ENCODE results near the gene PTK6.
"Not testable (repeated sequence)": the region's sequence is repeated elsewhere in the genome, so short reads cannot be mapped to it uniquely, and the experiment has no call there.

PTK6 gene

DNA sequence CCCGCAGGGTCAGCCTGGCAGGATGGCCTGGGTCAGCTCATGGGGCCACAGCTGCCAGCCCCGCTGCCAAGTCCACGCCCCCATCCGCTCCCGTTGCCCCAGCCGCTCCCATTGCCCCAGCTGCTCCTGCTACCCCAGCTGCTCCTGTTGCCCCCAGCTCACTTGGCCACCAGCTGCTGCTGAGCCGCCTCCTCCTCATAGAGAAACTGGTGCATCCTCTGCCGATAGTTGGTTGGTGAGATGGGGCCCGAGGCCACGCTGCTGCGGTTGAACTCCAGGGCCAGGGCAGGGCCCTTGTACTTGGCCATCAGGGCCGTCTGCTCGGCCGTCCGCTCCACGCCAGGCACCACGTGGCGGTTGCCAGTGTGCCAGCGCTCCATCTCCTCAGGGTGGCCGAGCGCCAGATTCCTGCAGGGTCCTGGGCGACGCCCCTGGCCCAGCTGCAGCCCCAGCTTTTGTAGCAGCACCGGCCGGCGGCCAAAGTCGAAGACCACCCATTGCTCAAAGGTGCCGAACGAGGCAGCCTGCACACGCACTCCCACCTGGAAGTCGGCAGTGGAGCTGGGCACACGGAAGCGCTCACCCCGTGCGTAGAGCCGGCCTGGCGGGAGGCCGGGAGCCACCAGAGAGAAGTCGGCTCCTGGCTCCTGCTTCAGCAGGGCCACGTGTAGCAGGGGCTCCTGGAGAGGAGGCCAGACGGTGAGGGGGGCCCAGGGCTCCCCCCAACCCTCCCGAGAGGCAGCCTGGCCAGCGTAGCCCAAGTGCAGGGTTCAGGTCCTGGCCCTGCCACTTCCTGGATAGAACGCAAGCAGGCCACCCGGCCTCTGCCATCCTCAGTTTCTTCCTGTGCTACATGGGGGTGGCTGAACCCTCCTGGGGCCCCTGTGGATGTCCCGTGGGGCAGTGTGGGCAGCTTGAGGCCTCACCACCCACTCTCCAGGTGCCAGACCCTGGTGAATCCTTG is 32.1 kb upstream of the PTK6 start:
- DNase-seq (ENCODE audit: low read depth) = no peak

DNA sequence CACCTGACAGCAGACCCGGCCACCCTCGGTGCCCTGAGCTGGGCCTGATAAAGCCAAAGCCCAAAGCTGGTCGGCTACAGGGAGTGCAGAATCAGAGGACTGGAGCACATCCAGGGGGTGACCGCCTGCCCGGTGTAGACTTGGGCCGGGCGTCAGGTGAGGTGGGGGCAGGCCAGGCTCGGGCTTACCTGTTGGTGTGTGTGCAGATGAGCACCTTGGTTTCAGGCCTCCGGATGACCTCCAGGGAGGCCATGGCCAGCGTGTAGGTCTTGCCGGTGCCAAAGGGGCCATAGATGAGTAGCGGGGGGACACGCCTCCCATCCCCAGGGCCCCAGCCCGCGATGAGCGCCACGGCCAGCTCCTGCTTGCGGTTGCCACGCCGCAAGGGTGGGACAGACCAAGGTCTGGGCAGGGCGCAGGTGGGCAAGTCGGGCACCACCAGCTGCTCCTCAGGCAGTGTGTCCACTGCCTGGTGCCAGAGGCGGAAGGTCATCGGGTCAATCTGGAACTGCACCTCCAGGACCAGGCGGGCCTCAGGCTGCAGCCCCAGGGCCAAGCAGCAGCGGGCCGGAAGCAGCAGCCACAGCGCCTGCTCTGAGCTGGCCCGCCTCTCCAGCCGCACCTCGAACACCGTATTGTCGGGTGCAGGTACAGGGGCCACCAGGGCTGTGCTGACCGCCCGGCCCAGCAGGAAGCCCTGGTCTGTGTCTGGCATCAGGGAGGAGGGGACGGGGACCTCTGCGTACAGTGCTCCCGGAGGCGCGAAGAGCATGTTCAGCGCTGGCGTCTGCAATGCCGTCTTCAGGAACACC is 31.2 kb upstream of the PTK6 start:
- no peak for DNase-seq (ENCODE audit: low read depth)

DNA sequence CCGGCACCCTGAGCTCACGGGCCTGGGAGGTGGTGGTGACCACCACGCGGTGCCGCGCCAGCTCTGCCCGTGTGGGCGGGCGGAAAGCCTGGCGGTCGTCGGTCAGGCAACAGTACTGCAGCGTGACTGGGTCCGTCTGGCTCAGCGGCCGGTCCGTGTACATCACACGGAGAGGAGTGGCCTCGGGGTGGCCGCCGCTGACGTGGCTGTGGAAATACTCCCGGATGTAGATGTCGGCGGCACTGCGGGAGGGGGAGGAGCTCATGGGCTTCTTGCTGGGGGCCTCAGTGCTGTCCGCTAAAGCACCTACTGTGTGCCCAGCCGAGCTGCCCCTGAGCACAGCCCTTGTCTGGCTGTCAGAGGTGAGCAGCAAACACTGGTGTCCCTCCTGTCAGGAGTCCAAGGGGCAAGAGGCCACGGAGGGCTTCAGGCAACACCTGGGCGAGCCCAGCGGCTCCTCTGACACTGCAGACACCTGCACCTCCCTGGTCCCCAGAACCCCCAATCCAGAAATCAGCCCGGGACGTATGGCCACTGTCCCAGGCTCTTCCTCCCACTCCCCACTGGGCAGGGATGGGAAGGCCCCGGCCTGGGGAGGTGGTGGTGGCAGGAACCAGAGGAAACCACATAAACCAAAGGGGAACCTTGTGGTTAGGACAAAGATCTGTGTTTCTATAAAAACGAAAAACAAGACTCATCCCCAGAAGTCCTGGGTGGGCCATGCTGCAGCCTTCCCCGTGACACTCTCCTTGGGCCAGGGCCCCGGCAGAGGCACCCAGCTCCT is 30.4 kb upstream of the PTK6 start:
- no peak for DNase-seq (ENCODE audit: low read depth)

DNA sequence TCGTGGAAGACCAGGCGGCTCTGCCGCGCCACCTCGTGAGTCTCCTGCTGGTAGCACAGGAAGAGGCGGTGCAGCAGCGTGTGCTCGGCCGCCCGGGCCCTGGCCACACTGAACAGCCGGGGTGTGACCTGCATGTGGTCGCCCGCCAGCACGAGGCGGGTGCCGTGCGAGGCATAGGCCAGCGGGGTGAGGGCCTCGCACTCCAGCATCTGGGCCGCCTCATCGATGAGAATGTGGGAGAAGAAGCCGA is 29.9 kb upstream of the PTK6 start:
- no peak for DNase-seq (ENCODE audit: low read depth)

DNA sequence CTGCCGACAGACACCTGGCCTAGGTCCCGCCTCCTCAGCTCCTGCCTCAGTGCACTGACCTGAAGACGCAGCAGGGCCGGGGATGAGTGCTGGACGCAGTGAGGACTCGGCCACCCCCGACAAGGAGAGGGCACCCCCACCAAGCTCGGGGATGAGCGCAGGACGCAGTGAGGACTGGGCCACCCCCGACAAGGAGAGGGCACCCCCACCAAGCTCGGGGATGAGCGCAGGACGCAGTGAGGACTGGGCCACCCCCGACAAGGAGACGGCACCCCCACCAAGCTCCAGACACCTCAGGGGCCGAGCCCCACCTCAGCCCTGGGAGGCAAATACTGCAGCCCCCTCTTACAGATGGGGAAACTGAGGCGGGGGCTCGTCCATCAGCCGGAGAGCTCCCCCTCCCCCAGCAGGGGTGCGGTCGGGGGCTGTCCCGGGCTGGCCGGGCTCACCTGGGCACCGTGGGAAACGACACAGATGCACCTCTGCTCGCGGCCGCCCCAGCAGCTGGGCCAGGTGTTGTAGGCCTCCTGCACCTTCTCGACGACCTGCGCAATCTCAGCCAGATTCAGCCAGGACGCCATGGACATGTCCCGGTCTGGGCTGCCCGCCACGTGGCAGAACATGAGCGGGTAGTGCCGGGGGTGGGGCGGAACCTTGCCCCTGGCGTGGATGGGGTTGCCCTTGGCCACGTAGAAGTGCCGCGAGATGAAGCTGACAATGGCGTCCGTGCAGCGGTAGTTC is 29.4 kb upstream of the PTK6 start:
- no peak for DNase-seq (ENCODE audit: low read depth)

DNA sequence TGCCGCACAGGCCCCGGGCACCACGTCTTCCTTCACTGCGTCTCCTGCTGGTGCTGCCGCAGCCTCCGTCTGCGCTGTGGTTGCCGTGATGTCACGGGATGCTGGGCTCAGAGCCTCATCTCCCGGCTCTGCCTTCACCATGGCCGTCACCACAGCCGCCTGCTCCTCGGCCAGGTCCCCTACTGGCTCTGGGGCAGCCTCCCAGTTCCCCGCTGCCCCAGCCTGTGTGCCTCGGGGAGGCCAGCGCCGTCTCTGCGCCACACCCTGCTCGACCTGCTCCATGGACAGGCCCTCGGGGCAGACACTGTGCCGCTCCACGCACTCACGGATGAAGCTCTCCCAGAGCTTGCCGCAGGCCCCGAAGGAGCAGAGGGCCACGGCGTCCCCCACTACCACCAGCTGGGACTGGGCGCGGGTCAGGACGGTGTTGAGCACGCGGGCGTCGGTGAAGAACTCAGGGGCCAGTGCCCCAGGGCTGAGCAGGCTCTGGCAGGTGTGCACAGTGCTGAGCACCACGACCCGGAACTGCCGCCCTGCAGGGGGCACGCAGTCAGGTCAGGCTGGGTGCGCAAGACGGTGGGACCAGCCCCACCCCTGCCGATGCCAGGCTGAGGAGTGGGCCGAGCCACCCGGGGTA is 28.6 kb upstream of the PTK6 start:
- DNase-seq (ENCODE audit: low read depth) = no peak

DNA sequence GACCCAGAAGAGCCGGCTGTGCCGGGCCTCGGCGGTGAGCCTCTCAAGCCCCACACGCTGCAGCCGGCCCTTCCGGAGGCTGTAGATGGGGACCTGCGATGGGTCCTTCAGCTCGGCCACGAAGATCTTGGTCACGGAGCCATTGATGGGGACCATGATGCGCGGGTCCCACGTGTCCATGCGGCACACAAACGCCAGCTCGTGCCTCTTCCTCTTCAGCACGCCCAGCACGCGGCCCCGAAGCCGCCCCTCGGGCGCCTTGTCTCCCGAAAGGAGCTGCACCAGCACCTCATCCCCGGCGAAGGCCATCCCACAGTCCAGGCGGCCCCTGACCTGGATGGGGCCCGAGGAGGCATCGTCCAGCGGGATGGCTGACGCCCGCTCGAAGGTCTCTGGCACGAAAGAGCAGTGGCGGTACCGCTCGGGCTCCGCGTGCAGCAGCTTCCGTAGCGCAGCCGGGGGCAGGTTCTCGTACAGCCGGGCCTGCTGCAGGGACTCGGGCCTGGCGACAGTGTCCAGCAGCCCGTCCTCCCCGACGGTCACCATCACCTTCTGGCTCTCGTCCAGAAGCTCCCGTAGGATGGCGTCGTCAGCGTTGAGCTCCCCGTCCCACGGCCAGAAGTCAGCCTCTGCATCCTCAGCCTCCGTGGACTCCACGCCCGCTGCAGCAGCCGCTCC is 28.0 kb upstream of the PTK6 start:
- no peak for DNase-seq (ENCODE audit: low read depth)

DNA sequence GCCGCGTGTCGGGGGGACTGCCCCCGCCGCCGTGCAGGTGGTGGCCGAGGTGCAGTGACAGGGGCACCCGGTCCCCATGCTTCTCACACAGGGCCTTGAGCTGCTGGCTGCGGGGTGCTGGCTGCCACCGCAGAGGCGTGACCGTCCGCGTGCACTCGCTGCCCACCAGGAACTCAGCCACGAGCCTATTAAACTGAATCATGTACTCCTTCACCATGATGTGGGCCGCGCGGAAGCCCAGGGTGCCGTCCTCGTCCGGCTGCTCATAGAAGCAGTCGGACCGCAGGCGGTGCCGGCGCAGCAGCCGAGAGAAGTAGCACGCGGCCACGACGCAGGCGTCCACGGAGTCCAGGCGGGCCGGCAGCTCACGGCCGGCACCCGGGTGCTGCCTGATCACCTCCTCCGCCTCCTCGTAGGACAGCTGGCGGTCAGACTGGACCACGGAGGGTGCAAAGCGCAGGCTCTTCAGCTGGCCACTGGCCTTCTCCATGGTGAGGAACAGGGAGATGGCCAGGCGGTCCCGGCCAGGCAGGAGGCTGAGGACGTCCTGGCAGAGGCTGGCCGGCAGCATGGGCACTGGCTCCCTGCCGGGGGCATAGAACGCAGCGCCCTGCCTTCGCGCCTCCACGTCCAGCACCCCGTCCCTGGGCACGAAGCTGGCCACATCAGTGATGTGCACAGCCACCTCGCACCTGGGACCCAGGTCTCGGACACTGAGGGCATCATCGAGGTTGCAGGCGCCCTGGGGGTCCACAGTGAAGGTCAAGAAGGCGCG is 27.0 kb upstream of the PTK6 start:
- no peak for DNase-seq (ENCODE audit: low read depth)

DNA sequence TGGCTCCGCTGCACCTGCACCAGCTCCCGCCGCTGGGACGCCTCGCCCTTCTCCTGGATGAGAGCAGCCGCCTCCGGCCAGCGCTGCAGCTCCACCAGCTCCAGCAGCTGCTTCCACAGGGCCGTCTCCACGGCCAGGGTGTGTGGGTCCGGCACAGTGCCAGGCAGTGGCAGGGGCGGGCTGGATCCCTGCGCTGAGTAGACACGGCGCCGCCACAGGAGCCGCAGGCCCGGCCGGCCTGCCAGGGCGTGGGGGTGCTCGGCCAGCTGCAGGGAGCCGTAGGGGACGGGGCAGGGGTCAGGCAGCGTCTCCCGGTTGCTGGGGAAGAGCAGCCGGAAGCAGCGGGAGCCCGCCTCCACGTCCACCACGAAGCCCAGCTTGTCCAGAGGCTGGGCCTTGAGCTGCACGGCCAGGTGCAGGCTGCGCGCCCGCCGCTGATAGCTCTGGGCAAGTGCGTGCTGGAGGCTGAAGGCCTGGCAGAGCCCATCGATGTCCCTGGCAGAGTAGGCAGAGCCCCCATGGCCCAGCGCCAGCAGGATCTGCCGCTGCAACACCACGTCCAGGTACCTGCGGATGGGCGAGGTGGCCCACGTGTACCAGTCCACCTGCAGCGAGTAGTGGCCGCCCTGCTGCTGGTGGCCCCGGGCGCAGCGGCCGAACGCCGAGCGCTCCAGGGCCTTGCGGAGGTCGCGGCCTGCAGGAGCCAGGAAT is 26.2 kb upstream of the PTK6 start:
- no peak for DNase-seq (ENCODE audit: low read depth)

DNA sequence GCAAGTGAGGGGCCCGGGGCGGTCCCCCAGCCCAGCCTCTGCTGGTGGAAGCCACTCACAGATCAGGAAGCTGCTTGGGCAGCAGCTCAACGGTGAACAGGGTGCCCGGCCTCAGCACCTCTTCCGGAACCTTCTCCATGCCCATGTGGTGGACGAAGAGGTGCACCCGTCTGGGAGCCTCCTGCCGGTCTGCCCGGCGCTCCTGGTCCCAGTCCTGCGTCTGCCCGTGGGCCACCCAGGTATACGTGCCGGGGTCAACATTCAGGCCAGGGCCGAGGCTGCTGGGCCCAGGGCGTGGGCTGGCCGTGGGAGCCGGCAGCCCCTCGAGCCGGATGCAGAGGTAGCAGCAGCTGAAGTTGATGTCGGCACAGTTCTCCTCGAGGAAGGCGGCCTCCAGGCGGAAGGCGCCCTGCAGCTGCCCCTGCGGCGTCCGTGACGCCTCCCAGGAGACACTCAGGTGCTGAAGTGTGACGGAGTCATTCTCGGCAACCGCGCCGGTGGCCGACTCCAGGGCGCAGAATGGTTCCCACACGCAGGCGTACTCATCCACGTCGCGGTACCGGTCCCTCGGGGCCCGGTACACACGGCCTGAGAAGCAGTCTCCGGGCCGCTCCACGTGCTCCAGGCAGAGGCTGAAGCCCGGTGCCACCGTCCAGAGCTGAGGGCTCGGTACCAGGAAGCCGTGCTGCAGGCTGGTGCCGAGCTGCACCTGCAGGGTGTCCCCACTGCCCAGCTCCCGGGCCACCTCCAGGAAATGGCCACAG is 25.5 kb upstream of the PTK6 start:
- DNase-seq (ENCODE audit: low read depth) = no peak

DNA sequence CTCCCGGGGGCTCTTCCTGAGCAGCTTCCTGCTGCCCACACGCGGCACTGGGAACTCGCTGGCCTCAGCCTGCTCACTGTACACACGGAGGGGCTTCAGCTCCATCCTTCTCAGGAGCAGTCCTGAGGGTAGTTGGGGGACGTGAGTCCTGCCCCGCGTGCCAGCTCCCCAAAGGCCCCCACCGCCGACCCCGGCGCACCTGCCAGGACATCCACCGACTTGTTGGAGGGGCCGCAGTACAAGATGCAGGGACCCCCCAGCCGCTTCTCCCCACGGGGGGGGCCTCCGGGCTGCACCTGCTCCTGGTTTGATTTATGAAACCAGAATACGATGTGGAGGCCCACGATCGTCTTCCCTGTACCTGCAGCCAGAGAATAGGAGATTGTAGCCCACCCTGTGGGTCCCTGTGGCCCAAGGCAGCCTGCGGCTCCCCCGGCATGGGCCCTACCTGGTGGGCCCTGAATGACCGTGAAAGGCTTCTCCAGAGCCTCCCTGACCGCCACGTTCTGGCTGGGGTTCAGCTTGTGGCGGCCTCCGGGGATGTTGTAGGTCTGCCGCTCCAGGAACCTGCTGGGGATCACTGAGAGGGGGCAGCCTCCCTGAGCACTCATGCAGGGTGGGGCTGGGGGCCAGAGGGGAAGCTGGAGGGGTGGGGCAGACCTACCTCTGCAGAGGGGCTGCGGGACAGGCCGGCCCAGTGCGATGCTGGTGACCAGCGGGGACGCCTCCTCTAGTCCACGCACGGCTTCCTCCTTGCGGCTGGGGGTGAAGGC is 24.6 kb upstream of the PTK6 start:
- DNase-seq (ENCODE audit: low read depth) = no peak

DNA sequence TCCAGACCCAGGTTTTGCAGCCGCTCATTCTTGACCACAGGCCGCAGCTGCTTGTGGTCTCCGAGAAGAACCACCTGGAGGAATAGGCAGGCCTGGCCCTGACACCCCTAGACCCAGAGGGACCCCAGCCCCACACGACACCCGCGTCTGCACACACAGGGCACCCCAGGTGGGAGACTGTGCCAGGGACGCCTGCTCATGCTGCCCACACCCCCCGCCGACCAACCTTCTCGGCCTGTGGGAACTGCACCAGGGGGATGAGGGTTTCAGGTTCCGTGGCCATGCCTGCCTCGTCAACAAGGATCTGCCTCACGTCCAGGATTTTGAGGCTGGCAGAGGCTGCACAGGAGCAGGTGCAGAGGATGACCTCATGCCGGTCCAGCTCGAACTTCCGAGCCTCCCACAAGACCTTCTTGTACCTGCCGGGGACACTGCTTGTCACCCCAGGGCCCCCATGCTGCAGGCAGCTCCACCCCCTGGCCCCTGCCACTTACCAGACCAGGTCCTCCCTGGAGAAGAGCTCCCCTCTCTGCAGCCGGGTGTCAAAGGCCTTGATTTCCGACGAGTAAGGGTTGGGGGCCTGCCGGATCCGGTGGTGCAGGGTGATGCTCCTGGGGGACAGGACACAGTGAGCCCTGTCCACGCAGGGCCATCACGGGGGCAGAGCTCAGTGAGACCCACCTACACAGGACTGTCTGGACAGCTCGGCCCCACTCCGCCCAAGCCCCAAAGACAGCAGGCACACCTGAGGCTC is 23.9 kb upstream of the PTK6 start:
- no peak for DNase-seq (ENCODE audit: low read depth)

DNA sequence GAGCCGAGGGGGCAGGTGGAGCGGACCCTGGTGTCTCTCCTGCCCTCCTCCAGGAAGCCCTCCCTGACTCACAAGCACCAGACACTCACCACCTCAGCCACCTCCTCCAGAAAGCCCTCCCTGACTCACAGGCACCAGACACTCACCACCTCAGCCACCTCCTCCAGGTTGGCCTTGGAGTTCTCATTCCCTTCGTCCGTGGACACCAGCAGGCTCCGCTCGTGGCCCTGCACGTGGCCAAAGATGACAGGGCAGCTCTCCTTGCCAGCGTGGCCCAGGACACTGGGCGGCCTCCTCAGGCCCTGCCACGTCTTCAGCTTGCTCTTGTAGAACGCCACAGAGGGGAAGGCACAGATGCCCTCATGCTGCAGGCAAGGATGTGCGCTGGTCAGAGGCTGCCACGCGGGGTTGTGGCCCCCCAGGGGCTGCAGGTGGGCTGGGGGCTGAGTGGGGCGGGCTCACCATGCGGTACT is 23.2 kb upstream of the PTK6 start:
- DNase-seq (ENCODE audit: low read depth) = no peak

DNA sequence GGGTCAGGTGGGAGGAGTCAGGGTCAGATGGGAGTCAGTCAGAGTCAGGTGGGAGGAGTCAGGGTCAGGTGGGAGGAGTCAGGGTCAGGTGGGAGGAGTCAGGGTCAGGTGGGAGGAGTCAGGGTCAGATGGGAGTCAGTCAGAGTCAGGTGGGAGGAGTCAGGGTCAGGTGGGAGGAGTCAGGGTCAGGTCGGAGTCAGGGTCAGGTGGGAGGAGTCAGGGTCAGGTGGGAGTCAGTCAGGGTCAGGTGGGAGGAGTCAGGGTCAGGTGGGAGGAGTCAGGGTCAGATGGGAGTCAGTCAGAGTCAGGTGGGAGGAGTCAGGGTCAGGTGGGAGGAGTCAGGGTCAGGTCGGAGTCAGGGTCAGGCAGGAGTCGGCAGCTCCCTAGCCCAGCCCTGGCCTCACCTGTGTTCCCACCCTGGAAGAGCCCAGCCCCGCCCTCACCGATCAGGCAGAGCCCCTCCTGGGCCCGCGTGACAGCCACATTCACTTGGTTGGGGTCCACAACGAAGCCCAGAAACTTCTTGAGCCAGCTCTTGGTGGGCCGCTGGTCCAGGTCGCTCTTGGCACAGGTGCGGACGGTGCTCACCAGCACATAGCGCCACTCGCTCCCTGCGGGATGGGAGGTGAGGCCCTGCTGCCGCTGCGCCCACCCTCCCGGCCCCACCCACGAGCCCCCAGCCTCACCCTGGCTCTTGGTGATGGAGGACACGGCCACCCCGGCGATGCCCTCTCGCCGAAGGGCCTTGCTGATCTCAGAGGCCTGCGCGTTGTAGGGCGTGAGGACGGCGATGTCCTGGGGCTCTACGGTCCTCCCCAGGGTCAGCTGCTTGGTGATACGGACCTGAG is 22.5 kb upstream of the PTK6 start:
- not testable (repeated sequence) for DNase-seq (ENCODE audit: low read depth)

DNA sequence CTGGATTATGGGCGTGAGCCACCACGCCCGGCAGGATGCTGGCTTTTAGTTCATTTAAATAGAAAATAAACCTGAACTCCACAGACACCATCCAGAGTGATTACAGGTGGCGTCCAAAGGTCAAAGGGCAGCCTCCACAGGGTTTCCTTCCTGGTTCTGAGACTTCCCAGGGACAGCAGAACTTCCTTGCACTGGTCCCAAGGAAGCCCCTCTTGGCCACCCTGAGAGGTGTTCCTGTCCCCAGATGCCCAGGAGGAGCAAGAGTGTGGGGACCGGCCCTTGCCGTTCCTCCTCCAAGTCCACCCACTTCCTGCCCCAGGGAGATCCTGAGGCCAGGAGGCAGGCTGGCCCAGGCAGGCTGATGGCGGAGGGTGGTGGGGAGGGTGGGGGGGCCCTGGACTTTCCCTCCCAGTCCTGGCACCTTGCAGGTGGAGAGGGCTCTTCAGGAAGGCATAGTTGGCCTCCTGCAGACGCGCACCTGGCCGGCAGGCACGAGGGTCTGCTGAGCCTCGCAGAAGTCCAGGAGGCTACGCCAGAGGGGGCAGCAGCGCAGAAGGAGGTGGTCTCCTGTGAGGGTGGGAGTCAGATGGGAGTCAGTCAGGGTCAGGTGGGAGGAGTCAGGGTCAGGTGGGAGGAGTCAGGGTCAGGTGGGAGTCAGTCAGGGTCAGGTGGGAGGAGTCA is 21.8 kb upstream of the PTK6 start:
- DNase-seq (ENCODE audit: low read depth) = no peak
